ENCODE measurements around the gene LKAAEAR1.

Gene LKAAEAR1

DNA sequence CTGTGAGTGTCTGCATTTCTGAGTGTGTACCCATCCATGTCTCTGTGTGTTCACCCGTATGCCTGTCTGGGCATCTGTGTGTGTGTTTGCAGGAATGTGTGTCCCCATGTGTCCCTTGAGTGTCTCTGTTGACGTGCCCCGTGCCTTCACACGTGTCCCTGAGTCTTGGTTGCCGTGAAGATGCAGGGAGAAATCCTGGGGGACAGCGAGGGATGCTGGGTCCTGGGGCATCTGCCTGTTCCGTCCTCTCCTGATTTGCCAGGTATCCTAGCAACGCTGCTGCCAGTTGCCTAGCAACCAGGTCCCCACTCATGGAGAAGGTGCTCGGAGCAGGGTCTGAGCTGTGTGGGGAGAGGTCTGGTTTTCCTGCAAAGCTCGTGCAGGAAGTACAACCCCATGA is 6.0 kb upstream of the LKAAEAR1 start:
- no peak for TF ChIP-seq EGR1 (IDR thresholded peaks at IDR 0.05)
- TF ChIP-seq TEAD4 (IDR thresholded peaks at IDR 0.05): no peak
- TF ChIP-seq, protein P1, sequence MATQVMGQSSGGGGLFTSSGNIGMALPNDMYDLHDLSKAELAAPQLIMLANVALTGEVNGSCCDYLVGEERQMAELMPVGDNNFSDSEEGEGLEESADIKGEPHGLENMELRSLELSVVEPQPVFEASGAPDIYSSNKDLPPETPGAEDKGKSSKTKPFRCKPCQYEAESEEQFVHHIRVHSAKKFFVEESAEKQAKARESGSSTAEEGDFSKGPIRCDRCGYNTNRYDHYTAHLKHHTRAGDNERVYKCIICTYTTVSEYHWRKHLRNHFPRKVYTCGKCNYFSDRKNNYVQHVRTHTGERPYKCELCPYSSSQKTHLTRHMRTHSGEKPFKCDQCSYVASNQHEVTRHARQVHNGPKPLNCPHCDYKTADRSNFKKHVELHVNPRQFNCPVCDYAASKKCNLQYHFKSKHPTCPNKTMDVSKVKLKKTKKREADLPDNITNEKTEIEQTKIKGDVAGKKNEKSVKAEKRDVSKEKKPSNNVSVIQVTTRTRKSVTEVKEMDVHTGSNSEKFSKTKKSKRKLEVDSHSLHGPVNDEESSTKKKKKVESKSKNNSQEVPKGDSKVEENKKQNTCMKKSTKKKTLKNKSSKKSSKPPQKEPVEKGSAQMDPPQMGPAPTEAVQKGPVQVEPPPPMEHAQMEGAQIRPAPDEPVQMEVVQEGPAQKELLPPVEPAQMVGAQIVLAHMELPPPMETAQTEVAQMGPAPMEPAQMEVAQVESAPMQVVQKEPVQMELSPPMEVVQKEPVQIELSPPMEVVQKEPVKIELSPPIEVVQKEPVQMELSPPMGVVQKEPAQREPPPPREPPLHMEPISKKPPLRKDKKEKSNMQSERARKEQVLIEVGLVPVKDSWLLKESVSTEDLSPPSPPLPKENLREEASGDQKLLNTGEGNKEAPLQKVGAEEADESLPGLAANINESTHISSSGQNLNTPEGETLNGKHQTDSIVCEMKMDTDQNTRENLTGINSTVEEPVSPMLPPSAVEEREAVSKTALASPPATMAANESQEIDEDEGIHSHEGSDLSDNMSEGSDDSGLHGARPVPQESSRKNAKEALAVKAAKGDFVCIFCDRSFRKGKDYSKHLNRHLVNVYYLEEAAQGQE (IDR thresholded peaks at IDR 0.05; ENCODE audit: low read depth): no peak
- no peak for TF ChIP-seq TAF1 (IDR thresholded peaks at IDR 0.05; ENCODE audit: low read depth)
- TF ChIP-seq, protein P2, sequence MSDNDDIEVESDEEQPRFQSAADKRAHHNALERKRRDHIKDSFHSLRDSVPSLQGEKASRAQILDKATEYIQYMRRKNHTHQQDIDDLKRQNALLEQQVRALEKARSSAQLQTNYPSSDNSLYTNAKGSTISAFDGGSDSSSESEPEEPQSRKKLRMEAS (IDR thresholded peaks at IDR 0.05): no peak
- TF ChIP-seq FOXM1 (IDR thresholded peaks at IDR 0.05; ENCODE audit: borderline replicate concordance, low read depth): no peak
- no peak for TF ChIP-seq CEBPB (IDR thresholded peaks at IDR 0.05)
- TF ChIP-seq EP300 (IDR thresholded peaks at IDR 0.05; ENCODE audit: borderline replicate concordance): no peak
- TF ChIP-seq, protein P3, sequence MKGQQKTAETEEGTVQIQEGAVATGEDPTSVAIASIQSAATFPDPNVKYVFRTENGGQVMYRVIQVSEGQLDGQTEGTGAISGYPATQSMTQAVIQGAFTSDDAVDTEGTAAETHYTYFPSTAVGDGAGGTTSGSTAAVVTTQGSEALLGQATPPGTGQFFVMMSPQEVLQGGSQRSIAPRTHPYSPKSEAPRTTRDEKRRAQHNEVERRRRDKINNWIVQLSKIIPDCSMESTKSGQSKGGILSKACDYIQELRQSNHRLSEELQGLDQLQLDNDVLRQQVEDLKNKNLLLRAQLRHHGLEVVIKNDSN (IDR thresholded peaks at IDR 0.05): no peak
- TF ChIP-seq RAD21 (IDR thresholded peaks at IDR 0.05; ENCODE audit: low read depth): no peak
- no peak for TF ChIP-seq TCF12 (IDR thresholded peaks at IDR 0.05; ENCODE audit: low read depth)
- no peak for TF ChIP-seq ZBTB7A (IDR thresholded peaks at IDR 0.05; ENCODE audit: low read depth)
- TF ChIP-seq YY1 (IDR thresholded peaks at IDR 0.05; ENCODE audit: low read depth): no peak
- no peak for TF ChIP-seq CREB1 (IDR thresholded peaks at IDR 0.05; ENCODE audit: low read depth)
- TF ChIP-seq NFIC (IDR thresholded peaks at IDR 0.05): no peak

DNA sequence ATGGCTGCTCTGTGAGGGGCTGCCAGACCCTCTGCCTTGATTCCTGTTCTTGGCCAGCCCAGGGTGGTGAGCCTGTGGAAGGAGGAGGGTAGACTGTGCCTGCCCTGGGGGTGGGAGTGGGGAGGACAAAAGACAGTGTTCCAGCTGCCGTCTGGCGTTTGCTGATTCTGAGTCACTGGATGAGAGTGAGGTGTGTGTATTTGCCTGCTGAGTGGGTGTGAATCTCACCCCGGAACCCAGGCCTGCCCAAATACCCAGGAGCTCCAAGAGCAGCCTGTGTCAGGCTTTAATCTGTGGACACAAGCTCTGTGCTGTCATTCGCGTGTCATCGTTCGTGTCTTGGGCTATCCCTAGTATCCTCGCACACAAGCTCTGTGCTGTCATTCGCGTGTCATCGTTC is 2.6 kb upstream of the LKAAEAR1 start:
- TF ChIP-seq TCF12 (IDR thresholded peaks at IDR 0.05; ENCODE audit: low read depth): no peak
- TF ChIP-seq, protein P2 (IDR thresholded peaks at IDR 0.05): no peak
- TF ChIP-seq CREB1 (IDR thresholded peaks at IDR 0.05; ENCODE audit: low read depth): no peak
- no peak for TF ChIP-seq NFIC (IDR thresholded peaks at IDR 0.05)
- TF ChIP-seq TEAD4 (IDR thresholded peaks at IDR 0.05): no peak
- TF ChIP-seq, protein P1 (IDR thresholded peaks at IDR 0.05; ENCODE audit: low read depth): no peak
- no peak for TF ChIP-seq EP300 (IDR thresholded peaks at IDR 0.05; ENCODE audit: borderline replicate concordance)
- no peak for TF ChIP-seq TAF1 (IDR thresholded peaks at IDR 0.05; ENCODE audit: low read depth)
- no peak for TF ChIP-seq FOXM1 (IDR thresholded peaks at IDR 0.05; ENCODE audit: borderline replicate concordance, low read depth)
- no peak for TF ChIP-seq EGR1 (IDR thresholded peaks at IDR 0.05)

DNA sequence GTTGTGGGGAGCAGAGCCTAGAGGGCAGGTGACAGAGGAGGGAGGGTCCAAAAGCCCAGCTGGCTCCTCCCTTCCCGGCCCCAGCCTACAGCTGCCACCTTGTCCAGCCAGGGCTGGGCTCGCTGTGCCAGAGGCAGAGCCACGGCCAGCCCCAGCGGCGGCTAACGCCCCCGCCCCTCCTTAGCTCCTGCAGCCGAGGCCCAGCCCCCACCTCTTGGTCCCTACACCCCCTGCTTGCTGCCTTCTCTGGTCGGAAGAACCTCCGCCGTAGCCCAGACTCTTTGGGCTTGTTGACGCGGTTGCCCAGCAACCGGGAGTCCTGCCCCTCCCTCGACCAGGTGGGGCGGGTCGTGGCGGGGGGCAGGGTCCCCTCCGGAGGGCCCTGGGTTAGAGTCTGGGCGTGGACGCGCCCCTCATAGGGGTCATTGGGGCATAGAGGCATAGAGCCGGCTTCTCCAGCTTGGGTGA is 521 bp upstream of the LKAAEAR1 start:
- TF ChIP-seq, protein P3 (IDR thresholded peaks at IDR 0.05): no peak
- TF ChIP-seq, protein P2 (IDR thresholded peaks at IDR 0.05): peak; percentile 18; the same call in 1 of the 2 replicates
- TF ChIP-seq CREB1 (IDR thresholded peaks at IDR 0.05; ENCODE audit: low read depth) (no peak), ZBTB7A (IDR thresholded peaks at IDR 0.05; ENCODE audit: low read depth) (0 out of 2 replicates have a peak, but pooled peaks have one; percentile 57)
- TF ChIP-seq, protein P1 (IDR thresholded peaks at IDR 0.05; ENCODE audit: low read depth): no peak

DNA sequence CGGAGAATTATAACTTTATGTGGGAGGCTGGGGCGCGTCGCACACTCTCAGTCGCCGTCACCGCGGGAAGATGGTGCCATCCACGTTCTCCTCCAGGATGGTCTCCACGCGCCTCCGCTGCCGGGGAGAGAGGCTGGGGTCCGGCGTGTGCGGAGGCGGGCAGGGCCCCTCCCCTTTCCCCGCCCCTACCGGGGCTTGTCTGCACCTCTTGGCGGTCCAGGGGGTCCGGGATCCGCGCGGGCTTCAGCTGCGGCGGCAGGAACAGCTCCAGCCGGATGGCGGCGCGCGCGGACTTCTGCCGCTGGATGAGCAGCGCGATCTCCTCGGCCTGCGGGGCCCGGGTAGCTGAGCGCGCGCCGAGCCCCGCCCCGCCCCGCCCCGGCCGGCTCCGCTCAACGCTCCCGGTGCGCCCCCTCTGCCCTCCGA is 807 bp downstream of the LKAAEAR1 start:
- no peak for TF ChIP-seq TEAD4 (IDR thresholded peaks at IDR 0.05)
- TF ChIP-seq EGR1 (IDR thresholded peaks at IDR 0.05): peak; percentile 73
- TF ChIP-seq EP300 (IDR thresholded peaks at IDR 0.05; ENCODE audit: borderline replicate concordance): no peak
- peak; percentile 19; the same call in 1 of the 2 replicates for TF ChIP-seq TCF12 (IDR thresholded peaks at IDR 0.05; ENCODE audit: low read depth)
- TF ChIP-seq CEBPB (IDR thresholded peaks at IDR 0.05): no peak
- 0 out of 2 replicates have a peak, but pooled peaks have one; percentile 11 for TF ChIP-seq YY1 (IDR thresholded peaks at IDR 0.05; ENCODE audit: low read depth)
- TF ChIP-seq, protein P2 (IDR thresholded peaks at IDR 0.05): no peak
- peak; percentile 76 for TF ChIP-seq RAD21 (IDR thresholded peaks at IDR 0.05; ENCODE audit: low read depth)
- TF ChIP-seq, protein P1 (IDR thresholded peaks at IDR 0.05; ENCODE audit: low read depth): no peak
- TF ChIP-seq CREB1 (IDR thresholded peaks at IDR 0.05; ENCODE audit: low read depth): no peak
- no peak for TF ChIP-seq NFIC (IDR thresholded peaks at IDR 0.05)
